Central memory CD8-positive, alpha-beta T cell (primary cell): ENCODE results near the gene LAGE3.

ENCODE experiments used
- ATAC-seq: fragments of 150-1000 bp; cut with Tn5 transposase; replicated peaks from 2 replicates; pipeline ENCODE4 v1.10.0; 2022; ENCODE audit warnings: mild to moderate bottlenecking, moderate FRiP score, moderate number of reproducible peaks; ENCODE audit not compliant: poor library complexity, severe bottlenecking; ENCODE audit errors: extremely low read depth
- DNase-seq, 2 donors: peaks; one replicate each; pipeline ENCODE4 v3.0.0; 2021; ENCODE audit warnings: low spot score in 2 of 2
- H3K27ac Mint-ChIP-seq: one replicate; pipeline ENCODE4 v1.8.0; 2022; ENCODE audit warnings: low read depth, mild to moderate bottlenecking, moderate library complexity, mixed read lengths
- H3K27me3 Mint-ChIP-seq: one replicate; pipeline ENCODE4 v1.8.0; 2022; ENCODE audit warnings: mixed read lengths
- H3K36me3 Mint-ChIP-seq: one replicate; pipeline ENCODE4 v1.8.0; 2022; ENCODE audit warnings: mild to moderate bottlenecking, moderate library complexity, mixed read lengths; ENCODE audit not compliant: insufficient read depth
- H3K4me1 Mint-ChIP-seq: one replicate; pipeline ENCODE4 v1.8.0; 2022; ENCODE audit warnings: mixed read lengths
- H3K4me3 Mint-ChIP-seq: one replicate; pipeline ENCODE4 v1.8.0; 2022; ENCODE audit warnings: mild to moderate bottlenecking, moderate library complexity, mixed read lengths
- H3K9me3 Mint-ChIP-seq: one replicate; pipeline ENCODE4 v1.8.0; 2022; ENCODE audit warnings: mixed read lengths

LAGE3 gene

GRCh38 chrX:154468217-154468616, 10.9 kb downstream of the LAGE3 start:
- H3K4me3 Mint-ChIP-seq: no peak overlapping the region
- no peak overlapping the region for H3K27ac Mint-ChIP-seq
- H3K36me3 Mint-ChIP-seq: peaks cover 14% of the 10 kb centered on the region
- no peaks in the 10 kb centered on the region for H3K27me3 Mint-ChIP-seq
- H3K4me1 Mint-ChIP-seq: no peaks in the 10 kb centered on the region
- DNase-seq: no peak
- no peaks in the 10 kb centered on the region for H3K9me3 Mint-ChIP-seq
- no peak for ATAC-seq

GRCh38 chrX:154467556-154467955, 11.5 kb downstream of the LAGE3 start:
- H3K27me3 Mint-ChIP-seq: no peaks in the 10 kb centered on the region
- DNase-seq (no peak), ATAC-seq (no peak)
- H3K27ac Mint-ChIP-seq: no peak overlapping the region
- H3K9me3 Mint-ChIP-seq: no peaks in the 10 kb centered on the region
- no peak overlapping the region for H3K4me3 Mint-ChIP-seq
- H3K4me1 Mint-ChIP-seq: no peaks in the 10 kb centered on the region
- H3K36me3 Mint-ChIP-seq: peaks cover 14% of the 10 kb centered on the region

GRCh38 chrX:154466907-154467306, 12.2 kb downstream of the LAGE3 start:
- ATAC-seq: no peak

GRCh38 chrX:154466036-154466435, 13.0 kb downstream of the LAGE3 start:
- no peak overlapping the region for H3K27ac Mint-ChIP-seq

More at GRCh38 chrX:154466907-154467306, 12.2 kb downstream of the LAGE3 start:
- Mint-ChIP-seq H3K27me3 (no peaks in the 10 kb centered on the region), H3K27ac (no peak overlapping the region), H3K9me3 (no peaks in the 10 kb centered on the region), H3K4me1 (no peaks in the 10 kb centered on the region), H3K36me3 (peaks cover 14% of the 10 kb centered on the region), H3K4me3 (no peak overlapping the region)
- no peak for DNase-seq

GRCh38 chrX:154465601-154466000, 13.5 kb downstream of the LAGE3 start:
- DNase-seq: no peak
- H3K4me1 Mint-ChIP-seq: no peaks in the 10 kb centered on the region
- H3K27me3 Mint-ChIP-seq: no peaks in the 10 kb centered on the region
- H3K9me3 Mint-ChIP-seq: no peaks in the 10 kb centered on the region
- H3K36me3 Mint-ChIP-seq: peaks cover 8% of the 10 kb centered on the region
- no peak overlapping the region for H3K27ac Mint-ChIP-seq
- no peak for ATAC-seq
- H3K4me3 Mint-ChIP-seq: no peak overlapping the region

More at GRCh38 chrX:154466036-154466435, 13.0 kb downstream of the LAGE3 start:
- no peak for ATAC-seq
- peaks cover 9% of the 10 kb centered on the region for H3K36me3 Mint-ChIP-seq
- no peak overlapping the region for H3K4me3 Mint-ChIP-seq
- H3K9me3 Mint-ChIP-seq: no peaks in the 10 kb centered on the region
- no peaks in the 10 kb centered on the region for H3K4me1 Mint-ChIP-seq
- no peaks in the 10 kb centered on the region for H3K27me3 Mint-ChIP-seq
- DNase-seq: no peak

- no peaks in the 10 kb centered on the region for H3K27me3 Mint-ChIP-seq
- no peaks in the 10 kb centered on the region for H3K9me3 Mint-ChIP-seq
- peaks cover 8% of the 10 kb centered on the region for H3K36me3 Mint-ChIP-seq
- DNase-seq: no peak
- no peak overlapping the region for H3K4me3 Mint-ChIP-seq
- no peak overlapping the region for H3K27ac Mint-ChIP-seq
- no peak for ATAC-seq
- H3K4me1 Mint-ChIP-seq: peaks cover 5% of the 10 kb centered on the region
These were observed 14.2 kb downstream of the LAGE3 start for GRCh38 chrX:154464806-154465365.

GRCh38 chrX:154463611-154464220, 15.4 kb downstream of the LAGE3 start:
- Mint-ChIP-seq H3K27ac (no peak overlapping the region), H3K4me1 (peaks cover 11% of the 10 kb centered on the region), H3K4me3 (no peak overlapping the region), H3K36me3 (peaks cover 6% of the 10 kb centered on the region), H3K9me3 (no peaks in the 10 kb centered on the region), H3K27me3 (no peaks in the 10 kb centered on the region)
- ATAC-seq (no peak), DNase-seq (no peak)

- H3K27me3 Mint-ChIP-seq: no peaks in the 10 kb centered on the region
- no peak for ATAC-seq
- no peak for DNase-seq
- no peaks in the 10 kb centered on the region for H3K9me3 Mint-ChIP-seq
- peaks cover 6% of the 10 kb centered on the region for H3K36me3 Mint-ChIP-seq
- H3K27ac Mint-ChIP-seq: no peak overlapping the region
- H3K4me3 Mint-ChIP-seq: no peak overlapping the region
- H3K4me1 Mint-ChIP-seq: peaks cover 14% of the 10 kb centered on the region
These were observed 16.7 kb downstream of the LAGE3 start for GRCh38 chrX:154462396-154462795.

- Mint-ChIP-seq H3K27me3 (no peaks in the 10 kb centered on the region), H3K27ac (peak overlapping the region; percentile 65), H3K36me3 (peaks cover 9% of the 10 kb centered on the region), H3K4me3 (peak overlapping the region; percentile 78), H3K4me1 (peaks cover 18% of the 10 kb centered on the region), H3K9me3 (no peaks in the 10 kb centered on the region)
- ATAC-seq (no peak), DNase-seq (no peak)
These were observed 18.8 kb downstream of the LAGE3 start for GRCh38 chrX:154460326-154460725.

GRCh38 chrX:154459832-154460231, 19.2 kb downstream of the LAGE3 start:
- Mint-ChIP-seq H3K4me1 (peaks cover 18% of the 10 kb centered on the region), H3K27ac (peak overlapping the region; percentile 65), H3K36me3 (peaks cover 9% of the 10 kb centered on the region), H3K27me3 (no peaks in the 10 kb centered on the region), H3K4me3 (peak overlapping the region; percentile 78), H3K9me3 (no peaks in the 10 kb centered on the region)
- DNase-seq: no peak
- ATAC-seq: no peak

- peaks cover 18% of the 10 kb centered on the region for H3K4me1 Mint-ChIP-seq
- ATAC-seq (no peak), DNase-seq (no peak)
- H3K9me3 Mint-ChIP-seq: no peaks in the 10 kb centered on the region
- peak overlapping the region; percentile 57 for H3K27ac Mint-ChIP-seq
- no peaks in the 10 kb centered on the region for H3K27me3 Mint-ChIP-seq
- H3K36me3 Mint-ChIP-seq: peaks cover 9% of the 10 kb centered on the region
- peak overlapping the region; percentile 78 for H3K4me3 Mint-ChIP-seq
These were observed 19.9 kb downstream of the LAGE3 start for GRCh38 chrX:154458954-154459778.

- H3K4me3 Mint-ChIP-seq: peak within 1 kb of the TSS; percentile 99
- peak; percentile 43 to 54 for DNase-seq
- peaks cover 9% of the 10 kb centered on the region for H3K36me3 Mint-ChIP-seq
- peak; percentile 79 for ATAC-seq
- no peaks in the 10 kb centered on the region for H3K27me3 Mint-ChIP-seq
- H3K9me3 Mint-ChIP-seq: no peaks in the 10 kb centered on the region
- peak within 1 kb of the TSS; percentile 97 for H3K27ac Mint-ChIP-seq
- peaks cover 18% of the 10 kb centered on the region for H3K4me1 Mint-ChIP-seq
These were observed 20.7 kb downstream of the LAGE3 start, which contains the start of gene PLXNA3 for GRCh38 chrX:154458116-154458953. Gene PLXNA3 (plus strand): TSS chrX:154458281. CDS start chrX:154460184, 1,903 bp downstream.
